ENCODE data around the gene TMX1. TPM values are rescaled to one million over a fixed set of nuclear protein-coding genes. Genes with fewer than 3 reads are reported as not detected.

Gene TMX1
- total and polyA plus RNA-seq, 2 experiments from 2014 or later: 61.5 to 126 TPM

DNA sequence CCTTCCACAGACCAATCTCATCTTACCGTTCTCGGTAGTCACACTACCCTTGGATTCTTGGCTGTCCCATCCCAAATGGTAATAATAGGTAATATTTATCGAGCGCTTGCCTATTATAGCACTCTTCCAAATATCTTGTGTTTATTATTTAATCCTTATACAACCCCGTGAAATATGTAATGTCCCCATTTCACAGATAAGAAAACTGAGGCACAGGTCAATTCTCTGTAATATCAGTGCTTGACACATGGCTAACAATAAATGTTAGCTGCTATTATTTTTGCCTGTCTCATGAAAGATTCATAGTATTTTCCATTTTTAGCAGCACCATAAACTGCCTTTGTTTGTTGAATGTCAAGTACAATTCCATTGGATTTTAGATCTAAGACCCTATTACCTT is 4.5 kb downstream of the TMX1 start (continued):
- TF ChIP-seq, protein P1, sequence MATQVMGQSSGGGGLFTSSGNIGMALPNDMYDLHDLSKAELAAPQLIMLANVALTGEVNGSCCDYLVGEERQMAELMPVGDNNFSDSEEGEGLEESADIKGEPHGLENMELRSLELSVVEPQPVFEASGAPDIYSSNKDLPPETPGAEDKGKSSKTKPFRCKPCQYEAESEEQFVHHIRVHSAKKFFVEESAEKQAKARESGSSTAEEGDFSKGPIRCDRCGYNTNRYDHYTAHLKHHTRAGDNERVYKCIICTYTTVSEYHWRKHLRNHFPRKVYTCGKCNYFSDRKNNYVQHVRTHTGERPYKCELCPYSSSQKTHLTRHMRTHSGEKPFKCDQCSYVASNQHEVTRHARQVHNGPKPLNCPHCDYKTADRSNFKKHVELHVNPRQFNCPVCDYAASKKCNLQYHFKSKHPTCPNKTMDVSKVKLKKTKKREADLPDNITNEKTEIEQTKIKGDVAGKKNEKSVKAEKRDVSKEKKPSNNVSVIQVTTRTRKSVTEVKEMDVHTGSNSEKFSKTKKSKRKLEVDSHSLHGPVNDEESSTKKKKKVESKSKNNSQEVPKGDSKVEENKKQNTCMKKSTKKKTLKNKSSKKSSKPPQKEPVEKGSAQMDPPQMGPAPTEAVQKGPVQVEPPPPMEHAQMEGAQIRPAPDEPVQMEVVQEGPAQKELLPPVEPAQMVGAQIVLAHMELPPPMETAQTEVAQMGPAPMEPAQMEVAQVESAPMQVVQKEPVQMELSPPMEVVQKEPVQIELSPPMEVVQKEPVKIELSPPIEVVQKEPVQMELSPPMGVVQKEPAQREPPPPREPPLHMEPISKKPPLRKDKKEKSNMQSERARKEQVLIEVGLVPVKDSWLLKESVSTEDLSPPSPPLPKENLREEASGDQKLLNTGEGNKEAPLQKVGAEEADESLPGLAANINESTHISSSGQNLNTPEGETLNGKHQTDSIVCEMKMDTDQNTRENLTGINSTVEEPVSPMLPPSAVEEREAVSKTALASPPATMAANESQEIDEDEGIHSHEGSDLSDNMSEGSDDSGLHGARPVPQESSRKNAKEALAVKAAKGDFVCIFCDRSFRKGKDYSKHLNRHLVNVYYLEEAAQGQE (IDR thresholded peaks at IDR 0.05; ENCODE audit: unreplicated experiment): no peak
- TF ChIP-seq, protein P2, sequence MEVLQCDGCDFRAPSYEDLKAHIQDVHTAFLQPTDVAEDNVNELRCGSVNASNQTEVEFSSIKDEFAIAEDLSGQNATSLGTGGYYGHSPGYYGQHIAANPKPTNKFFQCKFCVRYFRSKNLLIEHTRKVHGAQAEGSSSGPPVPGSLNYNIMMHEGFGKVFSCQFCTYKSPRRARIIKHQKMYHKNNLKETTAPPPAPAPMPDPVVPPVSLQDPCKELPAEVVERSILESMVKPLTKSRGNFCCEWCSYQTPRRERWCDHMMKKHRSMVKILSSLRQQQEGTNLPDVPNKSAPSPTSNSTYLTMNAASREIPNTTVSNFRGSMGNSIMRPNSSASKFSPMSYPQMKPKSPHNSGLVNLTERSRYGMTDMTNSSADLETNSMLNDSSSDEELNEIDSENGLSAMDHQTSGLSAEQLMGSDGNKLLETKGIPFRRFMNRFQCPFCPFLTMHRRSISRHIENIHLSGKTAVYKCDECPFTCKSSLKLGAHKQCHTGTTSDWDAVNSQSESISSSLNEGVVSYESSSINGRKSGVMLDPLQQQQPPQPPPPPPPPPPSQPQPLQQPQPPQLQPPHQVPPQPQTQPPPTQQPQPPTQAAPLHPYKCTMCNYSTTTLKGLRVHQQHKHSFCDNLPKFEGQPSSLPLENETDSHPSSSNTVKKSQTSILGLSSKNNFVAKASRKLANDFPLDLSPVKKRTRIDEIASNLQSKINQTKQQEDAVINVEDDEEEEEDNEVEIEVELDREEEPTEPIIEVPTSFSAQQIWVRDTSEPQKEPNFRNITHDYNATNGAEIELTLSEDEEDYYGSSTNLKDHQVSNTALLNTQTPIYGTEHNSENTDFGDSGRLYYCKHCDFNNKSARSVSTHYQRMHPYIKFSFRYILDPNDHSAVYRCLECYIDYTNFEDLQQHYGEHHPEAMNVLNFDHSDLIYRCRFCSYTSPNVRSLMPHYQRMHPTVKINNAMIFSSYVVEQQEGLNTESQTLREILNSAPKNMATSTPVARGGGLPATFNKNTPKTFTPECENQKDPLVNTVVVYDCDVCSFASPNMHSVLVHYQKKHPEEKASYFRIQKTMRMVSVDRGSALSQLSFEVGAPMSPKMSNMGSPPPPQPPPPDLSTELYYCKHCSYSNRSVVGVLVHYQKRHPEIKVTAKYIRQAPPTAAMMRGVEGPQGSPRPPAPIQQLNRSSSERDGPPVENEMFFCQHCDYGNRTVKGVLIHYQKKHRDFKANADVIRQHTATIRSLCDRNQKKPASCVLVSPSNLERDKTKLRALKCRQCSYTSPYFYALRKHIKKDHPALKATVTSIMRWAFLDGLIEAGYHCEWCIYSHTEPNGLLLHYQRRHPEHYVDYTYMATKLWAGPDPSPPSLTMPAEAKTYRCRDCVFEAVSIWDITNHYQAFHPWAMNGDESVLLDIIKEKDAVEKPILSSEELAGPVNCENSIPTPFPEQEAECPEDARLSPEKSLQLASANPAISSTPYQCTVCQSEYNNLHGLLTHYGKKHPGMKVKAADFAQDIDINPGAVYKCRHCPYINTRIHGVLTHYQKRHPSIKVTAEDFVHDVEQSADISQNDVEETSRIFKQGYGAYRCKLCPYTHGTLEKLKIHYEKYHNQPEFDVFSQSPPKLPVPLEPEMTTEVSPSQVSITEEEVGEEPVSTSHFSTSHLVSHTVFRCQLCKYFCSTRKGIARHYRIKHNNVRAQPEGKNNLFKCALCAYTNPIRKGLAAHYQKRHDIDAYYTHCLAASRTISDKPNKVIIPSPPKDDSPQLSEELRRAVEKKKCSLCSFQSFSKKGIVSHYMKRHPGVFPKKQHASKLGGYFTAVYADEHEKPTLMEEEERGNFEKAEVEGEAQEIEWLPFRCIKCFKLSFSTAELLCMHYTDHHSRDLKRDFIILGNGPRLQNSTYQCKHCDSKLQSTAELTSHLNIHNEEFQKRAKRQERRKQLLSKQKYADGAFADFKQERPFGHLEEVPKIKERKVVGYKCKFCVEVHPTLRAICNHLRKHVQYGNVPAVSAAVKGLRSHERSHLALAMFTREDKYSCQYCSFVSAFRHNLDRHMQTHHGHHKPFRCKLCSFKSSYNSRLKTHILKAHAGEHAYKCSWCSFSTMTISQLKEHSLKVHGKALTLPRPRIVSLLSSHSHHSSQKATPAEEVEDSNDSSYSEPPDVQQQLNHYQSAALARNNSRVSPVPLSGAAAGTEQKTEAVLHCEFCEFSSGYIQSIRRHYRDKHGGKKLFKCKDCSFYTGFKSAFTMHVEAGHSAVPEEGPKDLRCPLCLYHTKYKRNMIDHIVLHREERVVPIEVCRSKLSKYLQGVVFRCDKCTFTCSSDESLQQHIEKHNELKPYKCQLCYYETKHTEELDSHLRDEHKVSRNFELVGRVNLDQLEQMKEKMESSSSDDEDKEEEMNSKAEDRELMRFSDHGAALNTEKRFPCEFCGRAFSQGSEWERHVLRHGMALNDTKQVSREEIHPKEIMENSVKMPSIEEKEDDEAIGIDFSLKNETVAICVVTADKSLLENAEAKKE (CRISPR knock-in tag; IDR thresholded peaks at IDR 0.05): no peak
- TF ChIP-seq EZH2phosphoT487 (IDR thresholded peaks at IDR 0.05; ENCODE audit: unreplicated experiment): no peak

DNA sequence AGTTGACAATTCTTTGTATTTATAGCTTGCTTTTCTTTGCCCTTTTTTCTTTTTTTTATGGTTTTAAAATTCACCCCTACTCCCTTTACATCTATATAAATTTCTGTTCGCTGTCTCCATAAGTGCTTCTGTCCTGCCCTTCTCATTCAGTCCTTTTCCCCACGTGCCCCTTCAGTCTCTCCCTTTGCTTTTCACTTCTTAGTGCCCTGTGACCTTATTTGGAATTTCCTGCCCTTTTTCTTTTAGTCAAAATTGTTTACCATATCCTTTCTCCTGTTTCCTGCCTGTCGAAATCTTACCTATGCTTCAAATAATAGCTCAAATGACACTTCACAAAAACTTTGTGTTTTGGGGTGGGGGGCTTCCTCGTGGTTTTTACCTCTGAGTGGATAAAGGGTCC is 6.0 kb downstream of the TMX1 start:
- DNase-seq (ENCODE audit: low spot score): peak; percentile 18
- Histone ChIP-seq H3K4me1 (ENCODE audit: insufficient read depth) (peaks cover 42% of the 10 kb centered on the region), H3K9me2 (ENCODE audit: insufficient read depth) (no peaks in the 10 kb centered on the region), H3K79me2 (replicated peaks; ENCODE audit: insufficient read depth) (peaks cover 95% of the 10 kb centered on the region), H3F3A (replicated peaks; ENCODE audit: low read depth) (no peaks in the 10 kb centered on the region), H4K20me1 (replicated peaks; ENCODE audit: insufficient read depth) (peaks cover 15% of the 10 kb centered on the region; the same call in 1 of the 2 replicates), H3K27ac (ENCODE audit: low read depth) (peak overlapping the region; percentile 51; the same call in 1 of the 2 replicates), H3K27me3 (ENCODE audit: insufficient read depth) (no peaks in the 10 kb centered on the region), H3K4me2 (peak overlapping the region; percentile 90), H3K36me3 (ENCODE audit: insufficient read depth) (peaks cover 43% of the 10 kb centered on the region), H3K4me3 (no peak overlapping the region), H2AFZ (no peak overlapping the region)
- no peaks in the 10 kb centered on the region for H3K9me3 Mint-ChIP-seq
- peaks cover 42% of the 10 kb centered on the region for H3K4me1 Mint-ChIP-seq
- peak overlapping the region; percentile 84 for H3K27ac Mint-ChIP-seq
- H3K27me3 Mint-ChIP-seq (ENCODE audit: insufficient read depth, low read depth, poor library complexity): no peaks in the 10 kb centered on the region
- peaks cover 71% of the 10 kb centered on the region for H3K36me3 Mint-ChIP-seq (ENCODE audit: low read depth)
- no peak for ATAC-seq
- H3K4me3 Mint-ChIP-seq: 0 out of 3 replicates have a peak overlapping the region, but pooled peaks have one; percentile 1
- TF ChIP-seq EZH2 (IDR thresholded peaks at IDR 0.05; ENCODE audit: low read depth, unreplicated experiment) (no peak), NANOG (IDR thresholded peaks at IDR 0.05; ENCODE audit: borderline replicate concordance) (no peak), EZH2phosphoT487 (IDR thresholded peaks at IDR 0.05; ENCODE audit: unreplicated experiment) (no peak), CREB1 (CRISPR knock-in tag; IDR thresholded peaks at IDR 0.05; ENCODE audit: low read depth) (no peak), JUNB (IDR thresholded peaks at IDR 0.05; ENCODE audit: unreplicated experiment) (no peak)
- TF ChIP-seq, protein P3, sequence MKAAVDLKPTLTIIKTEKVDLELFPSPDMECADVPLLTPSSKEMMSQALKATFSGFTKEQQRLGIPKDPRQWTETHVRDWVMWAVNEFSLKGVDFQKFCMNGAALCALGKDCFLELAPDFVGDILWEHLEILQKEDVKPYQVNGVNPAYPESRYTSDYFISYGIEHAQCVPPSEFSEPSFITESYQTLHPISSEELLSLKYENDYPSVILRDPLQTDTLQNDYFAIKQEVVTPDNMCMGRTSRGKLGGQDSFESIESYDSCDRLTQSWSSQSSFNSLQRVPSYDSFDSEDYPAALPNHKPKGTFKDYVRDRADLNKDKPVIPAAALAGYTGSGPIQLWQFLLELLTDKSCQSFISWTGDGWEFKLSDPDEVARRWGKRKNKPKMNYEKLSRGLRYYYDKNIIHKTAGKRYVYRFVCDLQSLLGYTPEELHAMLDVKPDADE (IDR thresholded peaks at IDR 0.05): no peak

Measured in GM23338 (cell line).